Amniotic stem cell (primary cell): ENCODE measurements around the gene NKAP.
"Not testable (repeated sequence)": the region's sequence is repeated elsewhere in the genome, so short reads cannot be mapped to it uniquely, and the experiment has no call there.

Experiments
- DNase-seq: peaks from one replicate; lab custom pipeline; 2025; lab: John Stamatoyannopoulos, UW

Gene NKAP

DNA sequence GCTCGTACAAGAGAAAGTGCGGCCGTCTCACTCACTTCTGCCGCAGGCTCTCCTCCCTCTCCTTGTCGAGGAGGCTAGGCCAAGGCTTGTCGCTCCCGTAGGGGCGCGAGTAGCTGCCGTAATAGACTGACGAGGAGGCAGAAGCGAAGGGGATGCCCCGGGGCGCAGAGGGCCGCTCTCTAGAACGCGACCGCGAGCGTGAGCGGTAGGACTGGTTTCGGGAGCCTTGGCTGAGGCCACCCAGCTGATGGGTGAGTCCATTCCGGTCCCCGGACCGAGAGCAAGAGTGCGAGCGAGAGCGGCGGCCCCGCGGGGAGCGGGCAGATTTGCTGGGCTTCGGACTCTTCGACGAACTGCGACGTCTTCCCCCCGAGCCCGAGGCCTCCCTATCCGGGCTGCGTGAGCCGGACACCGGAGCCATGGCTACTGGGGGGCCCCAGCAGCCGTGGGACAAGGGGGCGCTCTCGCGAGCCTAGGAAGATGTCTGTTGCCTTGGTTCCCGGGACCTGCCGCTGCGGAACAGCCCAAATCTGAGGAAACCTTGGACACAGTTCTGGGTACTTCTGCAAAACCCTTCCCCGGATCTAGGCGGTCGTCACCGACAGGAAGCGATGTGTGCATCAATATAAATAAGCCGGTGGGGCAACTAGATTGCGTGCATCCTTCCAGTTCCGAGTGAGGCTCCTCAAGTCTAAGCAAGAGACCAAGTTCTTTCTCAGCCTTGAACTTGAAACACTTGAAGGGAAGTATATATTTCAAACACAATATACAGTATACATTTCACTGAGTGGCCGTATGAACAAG, at the start of gene NKAP:
Gene NKAP, minus strand, starts transcription at position 567 of the 804 bp plus-strand sequence. Its CDS starts 146 bp downstream, at position 421.
- DNase-seq = peak; percentile 55

DNA sequence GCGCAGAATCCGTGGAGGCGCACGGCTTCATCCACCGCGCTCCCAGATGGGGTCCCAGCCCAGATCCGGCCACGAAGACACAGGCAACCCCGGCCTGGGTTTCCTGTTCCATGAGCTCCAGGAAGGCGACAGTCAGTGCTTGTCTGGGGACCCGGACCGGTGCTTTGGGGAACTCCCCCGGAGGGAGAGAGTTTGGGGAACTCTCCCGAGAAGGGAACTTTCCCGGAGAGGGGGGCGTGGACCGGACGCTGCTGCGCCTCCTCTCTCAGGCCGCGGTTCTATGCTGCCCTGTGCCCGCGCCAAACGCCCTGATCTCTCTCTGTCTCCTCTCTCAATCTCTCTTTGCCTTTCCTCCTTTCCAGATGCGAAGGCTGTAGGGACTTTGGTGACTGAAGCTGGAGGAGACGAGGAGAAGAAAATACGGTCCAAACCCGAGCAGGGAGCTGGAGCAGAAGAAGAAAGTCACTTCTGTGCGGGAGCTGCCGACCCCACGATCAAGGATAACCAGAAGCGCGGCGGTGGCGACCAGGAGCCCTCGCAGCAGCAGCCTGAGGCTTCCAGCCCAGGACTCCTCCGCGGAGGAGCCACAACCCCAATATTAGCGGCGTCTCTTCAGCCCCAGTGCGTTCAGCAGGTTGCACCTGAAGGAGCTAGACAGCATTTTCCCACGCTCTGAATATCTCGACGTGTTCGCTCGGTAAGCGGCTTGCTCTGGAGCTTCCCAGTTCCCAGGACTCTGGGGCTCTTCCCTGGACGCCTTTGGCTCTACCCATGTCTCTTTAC, 47.6 kb upstream of the NKAP start:
- DNase-seq = no peak

- no peak for DNase-seq
These were observed 47.0 kb upstream of the NKAP start for GRCh38 chrX:119990556-119991004.

DNA sequence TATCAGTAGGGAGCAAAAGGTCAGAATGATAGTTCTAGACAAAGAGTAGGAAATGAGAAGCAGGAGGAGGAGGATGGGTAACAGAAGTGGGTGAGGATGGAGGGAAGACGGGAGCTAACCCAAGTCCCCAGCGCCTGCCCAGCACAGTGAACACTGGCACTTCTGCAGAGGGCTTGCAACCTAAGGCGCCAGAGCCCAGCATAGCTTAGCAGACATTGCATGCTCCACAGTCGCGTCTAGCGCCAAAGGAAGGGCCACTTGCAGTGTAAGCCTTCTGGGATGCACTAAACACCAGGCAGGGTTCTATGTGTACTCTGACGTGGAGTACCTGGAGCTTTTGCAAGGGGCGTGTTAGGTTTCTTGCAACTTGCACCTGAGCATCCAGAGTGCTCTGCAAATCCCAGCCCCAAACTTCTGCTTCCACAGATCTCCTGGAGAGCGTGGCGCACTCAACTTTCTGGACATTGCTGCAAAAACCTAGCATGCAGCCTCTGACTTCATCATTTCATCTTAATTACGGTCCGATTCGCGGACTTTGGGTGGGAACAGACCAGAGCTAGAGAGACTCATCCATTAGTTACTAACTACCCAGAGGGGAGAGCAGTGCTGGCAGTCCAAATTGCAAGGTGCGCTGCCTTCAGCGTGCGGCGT, 46.5 kb upstream of the NKAP start:
- DNase-seq = no peak

DNA sequence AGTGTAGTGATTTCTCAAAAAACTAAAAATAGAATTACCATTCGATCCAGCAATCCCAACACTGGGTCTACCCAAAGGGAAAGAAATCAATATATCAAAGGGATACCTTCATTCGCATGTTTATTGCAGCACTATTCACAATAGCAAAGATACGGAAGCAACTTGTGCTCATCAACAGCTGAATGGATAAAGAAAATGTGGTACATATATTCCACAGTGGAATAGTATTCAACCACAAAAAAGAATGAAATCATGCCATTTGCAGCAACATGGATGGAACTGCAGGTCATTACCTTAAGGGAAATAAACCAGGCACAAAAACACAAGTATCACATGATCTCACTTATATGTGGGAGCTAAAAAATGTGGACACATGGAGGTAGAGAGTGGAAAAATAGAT, 42.7 kb upstream of the NKAP start:
- no peak for DNase-seq

DNA sequence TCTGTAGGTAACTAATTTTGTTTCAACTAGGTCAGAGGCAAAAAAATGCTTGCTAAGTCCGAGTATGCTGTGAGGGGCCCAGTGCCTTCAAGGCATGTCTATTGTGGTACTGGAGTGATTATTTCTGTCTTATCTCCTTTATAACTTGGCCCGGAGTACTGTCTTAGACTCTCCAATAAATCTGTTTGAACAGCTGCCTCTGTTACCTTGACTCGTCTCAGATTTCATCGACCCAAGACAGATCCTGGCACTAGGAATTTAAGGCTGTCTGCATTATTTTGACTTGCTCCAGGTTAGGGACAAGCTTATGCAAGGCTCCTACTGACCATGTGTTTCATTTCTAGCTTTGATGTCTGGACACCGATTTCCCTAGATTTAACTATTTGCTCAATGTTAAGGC, 41.1 kb upstream of the NKAP start:
- no peak for DNase-seq

- no peak for DNase-seq
These were observed 39.9 kb upstream of the NKAP start for GRCh38 chrX:119983494-119983893.

- no peak for DNase-seq
These were observed 38.6 kb upstream of the NKAP start for GRCh38 chrX:119982145-119982544.

- no peak for DNase-seq
These were observed 37.9 kb upstream of the NKAP start for GRCh38 chrX:119981286-119982070.

DNA sequence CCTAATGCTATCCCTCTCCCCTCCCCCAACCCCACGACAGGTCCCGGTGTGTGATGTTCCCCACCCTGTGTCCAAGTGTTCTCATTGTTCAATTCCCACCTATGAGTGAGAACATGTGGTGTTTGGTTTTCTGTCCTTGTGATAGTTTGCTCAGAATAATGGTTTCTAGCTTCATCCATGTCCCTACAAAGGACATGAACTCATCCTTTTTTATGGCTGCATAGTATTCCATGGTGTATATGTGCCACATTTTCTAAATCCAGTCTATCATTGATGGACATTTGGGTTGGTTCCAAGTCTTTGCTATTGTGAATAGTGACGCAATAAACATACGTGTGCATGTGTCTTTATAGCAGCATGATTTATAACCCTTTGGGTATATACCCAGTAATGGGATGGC, 33.6 kb upstream of the NKAP start:
- DNase-seq = not testable (repeated sequence)

- no peak for DNase-seq
These were observed 27.6 kb upstream of the NKAP start for GRCh38 chrX:119971184-119971583.

DNA sequence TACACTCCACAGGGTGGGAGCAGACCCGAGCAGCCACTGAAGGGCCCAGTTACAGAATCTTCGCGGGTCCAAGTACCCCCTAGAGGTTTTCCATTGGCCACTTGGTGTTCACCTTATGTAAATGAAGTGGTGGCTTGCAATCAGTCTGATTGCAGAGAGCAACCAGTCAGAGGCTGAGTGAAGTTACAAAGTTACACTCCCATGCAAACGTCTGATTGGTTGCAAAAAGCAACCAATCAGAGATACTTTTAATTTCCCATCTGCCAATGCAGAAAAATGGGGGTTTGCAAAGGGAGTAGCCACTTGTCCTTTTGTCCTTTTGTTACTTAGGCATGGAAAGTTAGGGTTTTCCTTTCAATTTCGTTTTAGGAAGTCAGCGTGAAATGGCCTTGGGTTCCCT, 27.0 kb upstream of the NKAP start:
- no peak for DNase-seq

DNA sequence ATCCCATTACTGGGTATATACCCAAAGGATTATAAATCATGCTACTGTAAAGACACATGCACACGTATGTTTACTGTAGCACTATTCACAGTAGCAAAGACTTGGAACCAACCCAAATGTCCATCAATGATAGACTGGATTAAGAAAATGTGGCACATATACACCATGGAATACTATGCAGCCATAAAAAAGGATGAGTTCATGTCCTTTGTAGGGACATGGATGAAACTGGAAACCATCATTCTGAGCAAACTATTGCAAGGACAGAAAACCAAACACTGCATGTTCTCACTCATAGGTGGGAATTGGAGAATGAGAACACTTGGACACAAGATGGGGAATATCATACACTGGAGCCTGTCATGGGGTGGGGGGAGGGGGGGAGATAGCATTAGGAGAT, 23.3 kb upstream of the NKAP start:
- not testable (repeated sequence) for DNase-seq

GRCh38 chrX:119960625-119961024, 17.1 kb upstream of the NKAP start:
- no peak for DNase-seq

DNA sequence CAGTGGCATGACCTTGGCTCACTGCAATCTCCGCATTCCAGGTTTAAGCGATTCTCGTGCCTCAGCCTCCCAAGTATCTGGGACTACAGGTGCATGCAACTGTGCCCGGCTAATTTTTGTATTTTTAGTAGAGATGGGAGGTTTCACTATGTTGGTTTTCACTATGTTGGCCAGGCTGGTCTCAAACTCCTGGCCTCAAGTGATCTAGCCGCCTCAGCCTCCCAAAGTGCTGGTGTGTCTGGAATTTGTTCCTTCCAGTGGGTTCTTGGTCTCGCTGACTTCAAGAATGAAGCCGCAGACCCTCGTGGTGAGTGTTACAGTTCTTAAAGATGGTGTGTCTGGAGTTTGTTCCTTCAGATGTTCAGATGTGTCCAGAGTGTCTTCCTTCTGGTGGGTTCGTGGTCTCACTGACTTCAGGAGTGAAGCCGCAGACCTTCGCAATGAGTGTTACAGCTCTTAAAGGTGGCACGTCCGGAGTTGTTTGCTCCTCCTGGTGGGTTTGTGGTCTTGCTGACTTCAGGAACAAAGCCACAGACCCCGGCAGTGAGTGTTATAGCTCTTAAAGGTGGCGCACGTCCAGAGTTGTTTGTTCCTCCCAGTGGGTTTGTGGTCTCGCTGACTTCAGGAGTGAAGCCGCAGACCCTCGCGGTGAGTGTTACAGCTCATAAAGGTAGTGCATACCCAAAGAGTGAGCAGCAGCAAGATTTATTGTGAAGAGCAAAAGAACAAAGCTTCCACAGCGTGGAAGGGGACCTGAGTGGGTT, 12.4 kb upstream of the NKAP start:
- not testable (repeated sequence) for DNase-seq

GRCh38 chrX:119954374-119954773, 10.8 kb upstream of the NKAP start:
- no peak for DNase-seq

DNA sequence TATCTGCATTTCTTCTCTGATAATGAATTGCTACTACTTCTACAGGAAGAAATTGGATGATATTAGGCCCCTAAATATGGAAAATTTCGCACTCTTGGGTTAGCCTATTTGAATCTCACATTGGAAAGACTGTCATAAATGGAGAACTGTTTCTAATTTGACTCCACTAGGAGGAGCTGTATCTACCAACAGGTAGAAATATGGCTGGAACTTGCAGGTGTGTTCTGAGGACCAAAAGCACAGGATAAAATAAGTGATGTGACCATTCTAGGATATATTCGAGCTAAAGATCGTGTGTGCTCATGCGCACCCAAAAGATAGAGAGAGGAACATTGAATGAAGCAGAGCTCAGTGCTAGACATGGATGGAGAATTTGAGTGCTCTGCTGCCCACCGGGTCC, 4.8 kb upstream of the NKAP start:
- DNase-seq = no peak

GRCh38 chrX:119945481-119945880, 1.9 kb upstream of the NKAP start:
- no peak for DNase-seq

DNA sequence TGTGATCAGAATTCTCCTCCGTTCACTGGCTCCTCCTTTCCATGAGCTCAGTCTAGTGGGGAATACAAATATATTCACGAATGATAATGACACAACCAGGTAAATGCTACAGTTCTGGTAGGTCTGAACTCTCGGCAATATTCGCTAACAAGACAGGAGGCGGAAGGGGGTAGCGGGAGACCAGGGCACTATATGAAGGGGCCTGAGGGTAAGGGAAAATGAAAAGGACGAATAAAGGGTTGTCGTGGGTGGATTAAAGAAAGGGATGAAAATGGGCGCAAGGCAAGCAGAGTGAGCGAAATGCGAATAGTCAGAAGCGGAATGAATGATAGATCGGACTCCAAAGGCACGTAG, 743 bp downstream of the NKAP start:
- no peak for DNase-seq

DNA sequence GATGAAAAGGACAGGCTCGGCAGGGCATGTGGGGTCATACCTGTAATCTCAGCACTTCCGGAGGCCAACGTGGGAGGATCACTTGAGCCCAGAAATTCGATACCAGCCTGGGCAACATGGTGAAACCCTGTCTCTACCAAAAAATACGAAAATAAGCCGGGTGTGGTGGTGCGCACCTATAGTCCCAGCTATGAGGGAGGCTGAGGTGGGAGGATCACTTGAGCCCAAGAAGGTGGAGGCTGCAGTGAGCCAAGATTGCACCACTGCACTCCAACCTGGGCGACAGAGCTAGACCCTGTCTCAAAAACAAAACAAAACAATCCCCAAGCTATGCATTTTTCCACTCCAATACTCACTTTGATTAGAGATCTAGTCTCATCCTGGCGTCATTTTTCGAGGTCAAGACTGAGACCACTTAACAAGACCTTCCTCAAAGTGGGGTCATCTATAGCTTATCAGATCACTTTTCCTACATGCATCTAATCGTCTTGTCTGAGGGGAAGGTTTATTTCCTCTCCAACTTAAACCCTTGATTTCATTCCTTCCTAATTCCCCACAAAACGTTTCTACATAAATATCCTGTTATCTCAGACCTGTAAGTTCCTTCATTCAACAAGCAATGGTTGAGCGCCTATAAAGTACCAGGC, 1.3 kb downstream of the NKAP start:
- DNase-seq = no peak

DNA sequence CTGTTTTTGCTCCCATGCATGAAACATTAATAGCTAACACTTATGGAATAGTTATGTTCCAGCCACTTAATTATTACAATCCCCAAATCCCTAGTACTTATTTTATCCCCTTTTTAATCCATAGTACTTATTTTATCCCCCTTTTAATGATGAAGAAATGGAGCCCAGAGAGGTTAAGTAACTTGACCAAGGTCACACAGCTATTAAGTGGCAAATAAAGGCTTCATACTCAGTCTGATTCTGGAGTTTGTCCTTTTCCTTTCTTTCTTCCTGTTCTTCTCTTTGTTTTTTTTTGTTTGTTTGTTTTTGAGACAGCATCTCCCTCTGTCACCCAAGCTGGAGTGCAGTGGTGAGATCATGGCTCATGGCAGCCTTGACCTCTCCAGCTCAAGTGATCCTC, 2.2 kb downstream of the NKAP start:
- no peak for DNase-seq
